Lower leg skin (tissue), 3 donors: ENCODE results near the gene RXRA.

Experiments
- POLR2A ChIP-seq, 2 donors: fragments of 450-650 bp; IDR thresholded peaks; one replicate each; pipeline ENCODE4 v1.6.1; 2016 to 2017; ENCODE audit warnings: antibody characterized with exemption in 2 of 2, mild to moderate bottlenecking in 1 of 2, moderate library complexity in 1 of 2
- TF ChIP-seq, protein P1 (sequence below), 3 donors: fragments of 450-650 bp; IDR thresholded peaks; one replicate each; pipeline ENCODE4 v1.5.1; 2016; ENCODE audit warnings: antibody characterized with exemption in 3 of 3, mild to moderate bottlenecking in 3 of 3, moderate library complexity in 2 of 3

DNA sequence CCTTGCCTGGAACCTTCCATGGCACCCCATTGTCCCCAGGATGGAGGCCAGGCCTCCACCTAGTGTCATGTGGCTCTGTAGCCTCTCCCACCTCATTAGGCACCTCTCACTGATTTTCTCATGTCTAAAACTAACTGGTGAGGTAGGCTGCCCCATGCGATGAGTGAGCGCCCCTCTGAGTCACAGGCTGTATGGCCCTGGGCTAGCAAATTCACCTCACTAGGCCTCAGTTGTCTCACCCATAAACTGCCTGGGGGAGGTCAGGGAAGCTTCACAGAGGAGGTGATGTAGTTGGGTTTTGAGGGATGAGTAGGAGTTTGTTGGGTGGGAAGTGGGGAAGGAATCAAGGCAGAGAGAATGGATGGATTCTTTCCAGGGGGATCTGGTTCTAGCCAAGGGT lies 8.8 kb downstream of the RXRA start:
- TF ChIP-seq, protein P1, sequence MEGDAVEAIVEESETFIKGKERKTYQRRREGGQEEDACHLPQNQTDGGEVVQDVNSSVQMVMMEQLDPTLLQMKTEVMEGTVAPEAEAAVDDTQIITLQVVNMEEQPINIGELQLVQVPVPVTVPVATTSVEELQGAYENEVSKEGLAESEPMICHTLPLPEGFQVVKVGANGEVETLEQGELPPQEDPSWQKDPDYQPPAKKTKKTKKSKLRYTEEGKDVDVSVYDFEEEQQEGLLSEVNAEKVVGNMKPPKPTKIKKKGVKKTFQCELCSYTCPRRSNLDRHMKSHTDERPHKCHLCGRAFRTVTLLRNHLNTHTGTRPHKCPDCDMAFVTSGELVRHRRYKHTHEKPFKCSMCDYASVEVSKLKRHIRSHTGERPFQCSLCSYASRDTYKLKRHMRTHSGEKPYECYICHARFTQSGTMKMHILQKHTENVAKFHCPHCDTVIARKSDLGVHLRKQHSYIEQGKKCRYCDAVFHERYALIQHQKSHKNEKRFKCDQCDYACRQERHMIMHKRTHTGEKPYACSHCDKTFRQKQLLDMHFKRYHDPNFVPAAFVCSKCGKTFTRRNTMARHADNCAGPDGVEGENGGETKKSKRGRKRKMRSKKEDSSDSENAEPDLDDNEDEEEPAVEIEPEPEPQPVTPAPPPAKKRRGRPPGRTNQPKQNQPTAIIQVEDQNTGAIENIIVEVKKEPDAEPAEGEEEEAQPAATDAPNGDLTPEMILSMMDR (IDR thresholded peaks at IDR 0.05), result no peak
- TF ChIP-seq POLR2A (IDR thresholded peaks at IDR 0.05), result no peak
